ENCODE measurements around the gene FAM187B.
"Not testable (repeated sequence)": the region's sequence is repeated elsewhere in the genome, so short reads cannot be mapped to it uniquely, and the experiment has no call there.

Gene FAM187B

GRCh38 chr19:35262101-35262761 lies 33.7 kb upstream of the FAM187B start:
- DNase-seq (ENCODE audit: low read depth in 2 of 2), result no peak

GRCh38 chr19:35261356-35262100 lies 33.0 kb upstream of the FAM187B start:
- DNase-seq (ENCODE audit: low read depth in 2 of 2), result no peak

- no peak for DNase-seq (ENCODE audit: low read depth in 2 of 2)
Observed at GRCh38 chr19:35260694-35261304, 32.3 kb upstream of the FAM187B start.

GRCh38 chr19:35257113-35257461 lies 28.5 kb upstream of the FAM187B start:
- DNase-seq (ENCODE audit: low read depth in 2 of 2), result no peak

GRCh38 chr19:35256566-35256965 lies 28.0 kb upstream of the FAM187B start:
- no peak for DNase-seq (ENCODE audit: low read depth in 2 of 2)

GRCh38 chr19:35254341-35255297 lies 26.1 kb upstream of the FAM187B start:
- DNase-seq (ENCODE audit: low read depth in 2 of 2), result no peak

- DNase-seq (ENCODE audit: low read depth in 2 of 2), result no peak
Observed at GRCh38 chr19:35253316-35254286, 25.1 kb upstream of the FAM187B start.

- DNase-seq (ENCODE audit: low read depth in 2 of 2), result no peak
Observed at GRCh38 chr19:35251456-35251855, 22.9 kb upstream of the FAM187B start.

- no peak for DNase-seq (ENCODE audit: low read depth in 2 of 2)
Observed at GRCh38 chr19:35249848-35250711, 21.5 kb upstream of the FAM187B start.

GRCh38 chr19:35249146-35249847 lies 20.8 kb upstream of the FAM187B start:
- no peak for DNase-seq (ENCODE audit: low read depth in 2 of 2)

- DNase-seq (ENCODE audit: low read depth in 2 of 2), result peak; percentile 19 to 52
Observed at GRCh38 chr19:35248310-35249145, 20.0 kb upstream of the FAM187B start, which contains the start of gene LSR. Gene LSR, plus strand, starts transcription at chr19:35249002. Its CDS starts 21 bp downstream, at chr19:35249023.

- peak in 1 of 2 experiments; percentile 48 for DNase-seq (ENCODE audit: low read depth in 2 of 2)
Observed at GRCh38 chr19:35247526-35248309, 19.2 kb upstream of the FAM187B start.

- no peak for DNase-seq (ENCODE audit: low read depth in 2 of 2)
Observed at GRCh38 chr19:35246466-35247092, 18.0 kb upstream of the FAM187B start.

- DNase-seq (ENCODE audit: low read depth in 2 of 2), result no peak
Observed at GRCh38 chr19:35241417-35241816, 12.9 kb upstream of the FAM187B start.

- no peak for DNase-seq (ENCODE audit: low read depth in 2 of 2)
Observed at GRCh38 chr19:35240327-35240726, 11.8 kb upstream of the FAM187B start.

GRCh38 chr19:35239597-35239996 lies 11.1 kb upstream of the FAM187B start:
- not testable (repeated sequence) for DNase-seq (ENCODE audit: low read depth in 2 of 2)

All from stimulated activated CD4-positive, alpha-beta T cell treated with anti-CD3 and anti-CD28 coated beads, Interleukin-12 subunit alpha, Interleukin-12 subunit beta, amount 100 ng/mL, for 24 hours (primary cell).